GM18526 (cell line): ENCODE results near the gene ZNF768.
A peak's percentile ranks its signal among the peaks of the same experiment; 100 is the strongest.

ENCODE experiments used
- POLR2A ChIP-seq: IDR thresholded peaks from 3 replicates; pipeline ENCODE4 v1.6.1; 2011; ENCODE audit not compliant: insufficient read length; ENCODE audit errors: extremely low read depth

Gene ZNF768

GRCh38 chr16:30558789-30559377 lies 32.5 kb upstream of the ZNF768 start:
- no peak for TF ChIP-seq POLR2A

GRCh38 chr16:30557957-30558788 lies 31.8 kb upstream of the ZNF768 start, which contains the start of gene ZNF764:
ZNF764 (minus strand) TSS chr16:30558374; CDS start chr16:30558182, 192 bp downstream.
- TF ChIP-seq POLR2A, result peak; percentile 16

- TF ChIP-seq POLR2A, result no peak
Observed at GRCh38 chr16:30557707-30557956, 31.3 kb upstream of the ZNF768 start.

GRCh38 chr16:30556125-30556473 lies 29.7 kb upstream of the ZNF768 start:
- TF ChIP-seq POLR2A, result no peak

- TF ChIP-seq POLR2A, result no peak
Observed at GRCh38 chr16:30555315-30556124, 29.2 kb upstream of the ZNF768 start.

- no peak for TF ChIP-seq POLR2A
Observed at GRCh38 chr16:30554557-30555314, 28.4 kb upstream of the ZNF768 start.

- TF ChIP-seq POLR2A, result no peak
Observed at GRCh38 chr16:30553393-30553899, 27.1 kb upstream of the ZNF768 start.

- TF ChIP-seq POLR2A, result no peak
Observed at GRCh38 chr16:30552956-30553355, 26.6 kb upstream of the ZNF768 start.

GRCh38 chr16:30551781-30552180 lies 25.4 kb upstream of the ZNF768 start:
- TF ChIP-seq POLR2A, result no peak

GRCh38 chr16:30548416-30549253 lies 22.3 kb upstream of the ZNF768 start:
- TF ChIP-seq POLR2A, result no peak

GRCh38 chr16:30546115-30546514 lies 19.7 kb upstream of the ZNF768 start:
- no peak for TF ChIP-seq POLR2A

- TF ChIP-seq POLR2A, result no peak
Observed at GRCh38 chr16:30543067-30543466, 16.7 kb upstream of the ZNF768 start.

- no peak for TF ChIP-seq POLR2A
Observed at GRCh38 chr16:30541502-30542329, 15.3 kb upstream of the ZNF768 start.
